Left renal cortex interstitium (tissue), 4 donors: ENCODE measurements around the gene MAPK8. TPM values are rescaled to one million over a fixed set of nuclear protein-coding genes. Genes with fewer than 3 reads are reported as not detected.
A peak's percentile ranks its signal among the peaks of the same experiment; 100 is the strongest.
"Not testable (repeated sequence)": the region's sequence is repeated elsewhere in the genome, so short reads cannot be mapped to it uniquely, and the experiment has no call there.

Source experiments
- DNase-seq, 4 donors: peaks; one replicate each; pipeline ENCODE4 v3.0.0-alpha.2; 2013; ENCODE audit warnings: low read depth in 4 of 4, low spot score in 2 of 4, missing footprints in 1 of 4
- polyA plus RNA-seq, 4 donors: library from polyadenylated mRNA; unstranded; fragments of 120-200 nt; gene quantifications; one replicate each; pipeline ENCODE4 v1.2.1, GENCODE V29; 2013; ENCODE audit not compliant: insufficient read length in 4 of 4

MAPK8 gene
- polyA plus RNA-seq, 4 donors, result 69.3 to 77.6 (median 74.9) TPM

GRCh38 chr10:48411510-48411909 is 105.0 kb downstream of the MAPK8 start:
- DNase-seq, result no peak

GRCh38 chr10:48412081-48412480 is 105.6 kb downstream of the MAPK8 start:
- no peak for DNase-seq

DNA sequence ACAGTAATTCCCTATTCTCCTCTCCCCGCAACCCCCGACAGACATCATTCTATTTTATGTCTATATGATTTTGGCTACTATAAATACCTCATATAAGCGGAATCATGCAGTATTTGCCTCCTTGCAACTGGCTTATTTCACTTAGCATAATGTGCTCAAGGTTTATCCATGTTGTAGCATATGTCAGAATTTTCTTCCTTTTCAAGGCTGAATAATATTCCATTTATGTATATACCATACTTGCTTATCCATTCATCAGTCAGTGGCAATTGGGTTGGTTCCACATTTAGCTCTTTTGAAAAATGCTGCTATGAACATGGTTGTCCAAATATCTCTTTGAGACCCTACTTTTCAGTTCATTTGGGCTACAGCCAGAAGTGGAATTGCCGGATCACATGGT is 106.5 kb downstream of the MAPK8 start:
- DNase-seq, result no peak

DNA sequence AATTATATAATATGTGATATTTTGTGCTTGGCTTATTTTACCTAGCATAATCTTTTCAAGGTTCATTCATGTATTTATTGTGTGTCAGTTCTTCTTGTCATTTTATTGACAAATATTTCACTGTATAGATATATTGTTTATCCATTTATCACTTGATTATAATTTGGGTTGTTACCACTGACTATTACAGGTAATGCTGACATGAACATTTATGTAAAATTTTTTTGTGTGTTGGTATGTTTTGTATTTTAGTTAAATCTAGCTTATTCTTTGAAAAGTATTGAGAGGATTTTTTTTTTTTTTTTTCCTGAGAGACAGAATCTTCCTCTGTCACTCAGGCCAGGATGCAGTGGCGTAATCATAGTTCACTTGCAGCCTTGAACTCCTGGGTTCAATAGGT is 107.7 kb downstream of the MAPK8 start:
- DNase-seq, result no peak

DNA sequence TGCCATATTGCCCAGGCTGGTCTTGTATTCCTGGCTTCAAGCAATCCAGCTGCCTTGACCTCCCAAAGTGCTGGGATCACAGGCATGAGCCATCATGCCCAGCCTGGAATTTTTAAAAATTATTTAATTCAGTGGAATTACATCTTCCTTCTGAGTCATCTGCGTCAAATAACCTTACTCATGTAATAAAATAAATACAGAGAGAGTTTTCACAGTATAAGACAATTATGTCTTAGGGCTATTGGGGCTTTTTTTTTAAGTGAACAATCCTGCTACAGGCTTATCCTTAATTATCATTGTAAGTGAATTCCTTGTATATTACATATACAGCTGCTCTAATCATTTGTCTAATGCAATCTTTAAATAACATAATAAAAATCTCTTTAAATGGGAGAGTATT is 108.3 kb downstream of the MAPK8 start:
- no peak for DNase-seq

DNA sequence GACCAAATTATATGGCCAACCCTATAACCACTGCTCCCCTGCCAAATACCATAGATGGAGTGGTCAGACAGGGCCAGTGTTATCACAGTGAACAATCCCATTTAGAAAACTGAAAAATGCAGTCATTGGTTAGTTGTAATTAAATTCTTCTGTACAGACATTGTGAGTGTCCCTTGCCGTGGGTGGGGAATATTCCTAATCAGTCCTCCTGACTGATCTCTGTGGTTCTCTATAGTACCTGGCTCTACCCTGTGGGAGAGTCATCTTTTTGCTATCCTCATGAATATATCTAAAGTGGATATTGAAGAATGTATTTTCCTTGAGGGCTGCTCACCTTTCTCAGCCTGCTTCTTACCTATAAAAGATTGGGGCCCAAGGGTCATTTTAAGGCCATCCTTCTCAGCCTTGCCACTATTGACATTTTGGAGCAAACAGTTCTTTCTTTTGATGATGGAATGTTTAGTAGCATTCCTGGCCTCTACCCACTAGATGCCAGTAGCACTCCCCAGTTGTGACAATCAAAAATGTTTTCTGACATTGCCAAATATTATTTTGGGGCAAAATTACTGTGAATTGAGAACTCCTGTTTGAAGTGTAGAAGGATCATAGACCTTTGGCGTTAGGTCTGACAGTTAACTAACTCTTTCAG is 110.2 kb downstream of the MAPK8 start:
- no peak for DNase-seq

- no peak for DNase-seq
Measured at GRCh38 chr10:48417374-48417773, 110.9 kb downstream of the MAPK8 start.

DNA sequence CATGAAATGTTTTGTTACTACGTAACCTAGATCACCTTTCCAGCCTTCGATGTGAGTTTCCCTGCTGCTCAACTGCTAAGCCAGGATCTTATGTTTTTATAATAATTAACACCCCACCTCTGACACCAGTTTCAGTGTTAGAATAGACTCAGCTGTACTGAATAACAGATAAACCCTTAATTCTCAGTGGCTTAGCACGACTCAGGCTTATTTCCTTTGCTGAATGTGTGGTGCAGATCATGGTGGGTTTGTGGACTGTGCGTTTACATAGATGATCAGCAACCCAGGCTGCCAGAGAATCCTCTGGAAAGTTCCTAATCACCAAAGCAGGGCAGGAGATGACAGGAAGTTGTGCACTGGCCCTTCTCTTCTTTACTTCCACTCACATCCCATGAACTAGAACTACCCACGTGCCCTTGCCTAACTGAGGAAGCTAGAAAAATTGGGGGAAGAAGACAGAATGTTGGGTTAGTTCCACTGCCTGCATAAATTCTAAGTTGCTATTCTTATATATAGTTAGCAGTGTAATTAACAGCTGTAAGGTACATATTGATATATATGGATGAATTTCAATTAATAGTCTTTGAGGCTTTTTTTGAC is 111.8 kb downstream of the MAPK8 start:
- no peak for DNase-seq

GRCh38 chr10:48419714-48420113 is 113.2 kb downstream of the MAPK8 start:
- DNase-seq, result no peak

GRCh38 chr10:48421862-48422261 is 115.4 kb downstream of the MAPK8 start:
- not testable (repeated sequence) for DNase-seq

DNA sequence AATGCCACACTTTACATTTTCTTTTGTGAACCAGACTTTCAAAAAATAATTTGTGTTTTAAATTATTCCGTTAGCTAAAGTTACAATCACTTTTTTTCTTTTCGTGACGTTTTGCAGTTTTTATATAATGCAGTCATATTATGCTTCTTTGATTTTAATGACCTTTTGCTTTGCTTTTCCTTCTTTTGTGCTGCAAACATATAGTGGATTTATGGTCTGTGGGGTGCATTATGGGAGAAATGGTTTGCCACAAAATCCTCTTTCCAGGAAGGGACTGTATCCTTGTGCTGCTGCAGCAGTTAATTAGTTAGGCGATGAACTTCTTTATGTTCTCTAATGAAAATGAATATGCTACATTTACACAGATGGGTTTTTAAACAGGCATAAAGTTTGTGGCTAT is 117.4 kb downstream of the MAPK8 start:
- DNase-seq, result no peak

DNA sequence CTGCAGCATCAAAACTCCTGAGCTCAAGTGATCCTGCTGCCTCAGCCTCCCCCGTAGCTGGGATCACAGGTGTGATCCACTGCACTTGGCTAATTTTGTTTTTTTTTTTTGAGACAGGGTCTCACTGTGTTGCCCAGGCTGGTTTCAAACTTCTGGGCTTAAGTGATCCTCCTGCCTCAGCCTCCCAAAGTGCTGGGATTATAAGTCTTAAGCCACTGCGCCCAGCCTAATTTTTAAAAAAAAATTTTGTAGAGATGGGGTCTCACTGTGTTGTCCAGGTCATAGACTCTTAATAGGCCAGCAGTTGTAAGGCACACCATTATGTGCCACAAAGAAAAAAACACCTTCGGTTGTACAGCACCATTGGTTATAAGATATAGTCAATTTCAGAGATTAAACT is 122.4 kb downstream of the MAPK8 start:
- no peak for DNase-seq

- DNase-seq, result no peak
Measured at GRCh38 chr10:48429309-48429708, 122.8 kb downstream of the MAPK8 start.

GRCh38 chr10:48430402-48430993 is 124.0 kb downstream of the MAPK8 start:
- DNase-seq, result no peak

- DNase-seq, result no peak
Measured at GRCh38 chr10:48431871-48432270, 125.4 kb downstream of the MAPK8 start.

DNA sequence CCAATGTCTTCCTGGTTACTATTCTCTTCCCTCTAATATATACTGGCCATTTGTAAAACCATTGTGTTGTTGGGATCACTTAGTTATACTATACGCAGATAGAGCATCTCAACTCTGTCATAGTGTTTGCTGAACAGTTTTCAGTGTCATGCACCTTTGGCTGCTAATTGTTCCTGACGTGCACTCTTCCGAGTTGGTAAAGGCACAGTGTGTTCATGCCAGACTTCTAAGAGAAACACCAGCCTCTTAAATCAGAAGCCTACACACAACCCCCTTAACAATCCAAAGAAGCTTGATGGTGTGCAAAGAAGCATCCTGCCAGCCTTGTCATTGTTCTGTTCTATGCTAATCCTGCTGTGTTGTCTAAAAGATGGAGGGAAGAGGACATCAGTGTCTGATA is 131.1 kb downstream of the MAPK8 start:
- no peak for DNase-seq

- DNase-seq, result no peak
Measured at GRCh38 chr10:48439031-48439430, 132.6 kb downstream of the MAPK8 start.

DNA sequence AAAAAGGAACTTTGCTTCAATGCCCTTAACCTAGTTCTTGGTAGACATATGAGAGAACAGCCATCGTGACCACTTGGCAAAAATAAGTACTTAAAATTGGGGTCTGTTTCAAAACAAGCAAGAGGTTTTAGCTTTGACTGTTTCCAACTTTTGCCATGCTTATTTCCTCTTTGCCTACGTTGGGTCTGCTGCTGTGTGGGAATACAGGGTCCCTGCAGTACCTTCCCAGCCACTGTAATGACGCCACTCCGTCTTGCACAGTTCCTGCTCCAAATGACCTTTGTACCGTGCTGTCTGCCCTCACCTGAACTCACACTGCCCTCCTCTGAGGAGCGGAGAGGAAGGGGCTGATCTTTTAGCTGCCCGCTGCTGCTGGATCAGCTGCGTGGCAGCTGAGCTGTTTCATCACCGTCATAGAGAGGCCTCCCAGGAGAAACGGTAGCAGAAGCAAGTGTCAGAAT is 133.1 kb downstream of the MAPK8 start:
- DNase-seq, result peak in 1 of 4 donors; percentile 24

- no peak for DNase-seq
Measured at GRCh38 chr10:48440771-48441170, 134.3 kb downstream of the MAPK8 start.

DNA sequence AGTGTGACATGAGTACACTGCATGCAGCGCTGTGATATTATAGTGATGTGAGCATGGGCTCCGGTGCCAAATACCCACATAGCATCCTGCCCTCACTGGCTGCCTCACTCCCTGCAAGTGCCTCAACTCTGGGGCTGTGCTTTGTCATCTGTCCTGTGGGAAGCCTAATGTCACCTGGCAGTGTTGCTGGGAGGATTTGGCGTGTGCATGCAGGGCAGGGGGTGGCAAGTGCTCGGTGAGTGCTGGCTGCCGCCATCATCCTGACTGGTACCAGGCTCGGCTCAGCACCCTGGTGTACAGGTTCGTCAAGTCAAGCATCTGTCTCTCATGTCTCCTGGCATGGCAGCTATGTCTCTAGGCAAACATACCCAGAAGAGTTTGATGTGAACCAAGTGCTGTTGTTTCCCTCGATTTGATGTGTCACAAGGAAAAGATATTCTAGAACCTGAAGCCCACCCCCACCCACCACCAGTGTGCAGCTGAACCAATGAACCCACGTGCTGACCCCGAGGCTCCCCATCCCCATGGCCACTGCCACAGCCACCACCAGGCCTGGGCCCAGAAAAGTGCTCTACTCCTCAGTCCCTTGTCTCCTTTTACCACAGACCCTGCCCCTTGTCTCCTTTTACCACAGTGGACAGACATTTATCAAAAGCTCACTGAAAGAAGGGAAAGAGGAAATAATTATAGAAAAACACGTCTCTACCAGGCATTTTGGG is 135.8 kb downstream of the MAPK8 start:
- no peak for DNase-seq

GRCh38 chr10:48442809-48443177 is 136.3 kb downstream of the MAPK8 start:
- no peak for DNase-seq

DNA sequence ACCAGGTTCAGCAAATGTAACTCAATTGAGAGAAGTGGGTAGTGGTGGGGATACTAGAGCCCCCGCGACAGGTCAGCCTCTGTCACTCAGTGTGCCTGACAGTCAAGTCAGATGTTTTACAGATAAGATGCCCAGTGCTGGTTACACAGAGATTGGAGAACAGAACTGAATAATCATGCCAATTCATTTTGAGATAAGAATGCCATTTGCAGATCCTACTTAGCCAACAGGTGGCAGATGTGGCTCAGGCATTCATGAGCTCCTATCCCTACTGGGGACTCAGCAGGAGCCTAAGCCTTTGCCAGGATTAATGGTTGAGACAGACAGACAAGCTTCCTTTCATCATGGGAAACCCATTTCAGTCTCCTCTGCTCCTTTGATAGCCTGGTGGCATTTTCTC is 137.8 kb downstream of the MAPK8 start:
- no peak for DNase-seq
